NCI-H345 treated with DMSO at 0.1 percent for 48 hours (cell line): ENCODE results near the gene KLRD1.
"Not testable (repeated sequence)": the region's sequence is repeated elsewhere in the genome, so short reads cannot be mapped to it uniquely, and the experiment has no call there.

Experiments
- DNase-seq: peaks from one replicate; lab custom pipeline; 2025; ENCODE audit not compliant: unreplicated experiment; lab: John Stamatoyannopoulos, UW

The KLRD1 gene

DNA sequence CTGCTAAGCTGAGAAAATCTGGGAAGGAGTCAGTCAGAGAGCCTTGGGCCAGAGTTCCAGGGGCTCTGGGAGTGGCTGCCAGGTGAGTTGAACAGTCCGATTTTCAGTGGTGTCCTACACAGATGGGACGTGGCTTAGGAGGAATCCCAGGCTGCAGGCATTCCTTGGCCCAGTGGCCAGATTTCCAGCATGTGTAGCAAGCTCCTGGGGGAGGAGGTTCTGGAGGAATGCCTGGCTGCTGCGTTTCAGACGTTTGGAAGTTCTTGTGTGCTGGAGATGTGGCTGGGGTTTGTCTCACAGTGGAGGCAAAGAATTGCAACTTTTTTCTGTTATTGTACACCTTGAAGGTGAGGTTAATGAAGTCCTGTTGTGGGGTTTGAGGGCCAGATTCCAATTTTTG is 28.5 kb downstream of the KLRD1 start:
- DNase-seq, result not testable (repeated sequence)

DNA sequence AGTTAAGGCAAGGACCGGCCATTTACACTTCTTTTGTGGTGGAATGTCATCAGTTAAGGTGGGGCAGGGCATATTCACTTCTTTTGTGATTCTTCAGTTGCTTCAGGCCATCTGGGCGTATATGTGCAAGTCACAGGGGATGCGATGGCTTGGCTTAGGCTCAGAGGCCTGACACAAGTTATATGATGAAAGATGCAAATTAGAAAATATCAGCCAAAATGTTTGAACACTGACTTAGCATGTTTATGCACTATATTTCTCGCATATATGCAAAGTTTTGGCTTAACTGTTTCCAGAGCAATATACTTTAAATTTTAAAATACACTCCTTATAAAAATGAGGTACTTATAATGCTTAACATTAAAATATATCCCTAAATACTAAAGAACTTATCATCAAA is 30.8 kb downstream of the KLRD1 start:
- not testable (repeated sequence) for DNase-seq

DNA sequence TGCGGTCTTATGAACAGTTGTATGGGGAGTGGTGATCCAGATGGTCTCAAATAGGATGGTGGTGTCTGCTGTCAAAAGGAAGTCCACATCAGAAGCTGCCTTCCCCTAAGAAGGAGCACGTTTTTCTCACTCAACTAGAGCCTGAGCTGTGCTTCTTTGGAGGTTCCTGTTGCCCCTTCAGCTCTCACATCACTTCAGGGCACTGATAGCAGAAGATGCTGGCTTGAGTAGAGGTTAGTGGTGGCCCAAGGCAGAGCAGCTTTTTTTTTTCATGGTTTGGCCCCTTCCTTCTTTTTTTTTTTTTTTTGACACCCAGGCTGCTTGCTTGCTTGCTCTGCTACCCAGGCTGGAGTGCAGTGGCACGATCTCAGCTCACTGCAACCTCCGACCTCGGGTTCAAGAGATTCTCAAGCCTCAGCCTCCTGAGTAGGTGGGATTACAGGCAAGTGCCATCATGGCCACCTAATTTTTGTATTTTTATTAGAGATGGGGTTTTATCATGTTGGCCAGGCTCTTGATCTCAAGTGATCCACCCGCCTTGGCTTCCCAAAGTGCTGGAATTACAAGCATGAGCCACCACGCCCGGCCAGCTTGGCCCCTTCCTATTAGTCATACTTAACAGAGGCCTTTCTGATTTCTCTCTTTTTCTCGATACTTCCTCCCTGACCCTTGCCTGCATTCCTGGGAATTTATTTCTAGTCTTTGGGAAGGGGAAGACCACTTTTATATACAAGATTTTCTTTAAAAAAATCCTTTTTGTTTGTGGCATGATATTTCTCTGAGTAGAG is 31.6 kb downstream of the KLRD1 start:
- no peak for DNase-seq

DNA sequence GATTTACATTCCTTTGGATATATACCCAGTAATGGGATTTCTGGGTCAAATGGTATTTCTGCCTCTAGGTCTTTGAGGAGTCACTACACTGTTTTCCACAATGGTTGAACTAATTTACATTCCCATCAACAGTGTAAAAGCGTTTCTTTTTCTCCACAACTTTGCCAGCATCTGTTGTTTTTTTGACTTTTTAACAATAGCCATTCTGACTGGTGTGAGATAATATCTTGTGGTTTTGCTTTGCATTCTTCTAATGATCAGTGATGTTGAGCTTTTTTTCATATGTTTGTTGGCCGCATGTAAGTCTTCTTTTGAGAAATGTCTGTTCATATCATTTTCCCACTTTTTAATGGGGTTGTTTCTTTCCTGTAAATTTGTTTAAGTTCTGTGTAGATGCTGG is 33.3 kb downstream of the KLRD1 start:
- not testable (repeated sequence) for DNase-seq

DNA sequence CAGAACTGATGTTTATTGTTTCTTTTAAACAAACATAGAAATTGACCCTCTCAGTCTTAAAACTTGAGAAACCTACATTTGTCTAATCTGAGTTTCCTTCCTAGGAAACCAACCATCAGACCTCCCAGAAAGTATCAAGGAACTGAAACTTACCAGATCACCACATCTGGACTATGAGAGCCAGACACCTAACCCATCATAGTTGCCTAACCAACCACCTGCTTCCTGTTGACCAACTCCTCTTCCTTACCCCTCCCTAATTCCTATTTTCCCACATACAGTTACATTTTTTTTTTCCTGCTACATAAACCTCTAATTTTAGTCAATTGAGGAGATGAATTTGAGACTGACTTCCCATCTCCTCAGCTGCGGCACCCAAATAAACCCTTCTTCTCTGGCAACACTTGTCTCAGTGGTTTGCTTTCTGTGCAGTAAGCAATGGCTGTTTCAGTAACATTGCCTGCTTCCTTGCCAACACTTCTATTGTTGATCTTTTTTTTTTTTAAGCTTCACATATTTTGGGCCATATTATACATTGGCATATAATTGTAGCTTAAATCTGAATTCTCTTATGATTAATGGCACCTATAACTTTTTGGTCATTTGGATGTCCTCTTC is 34.3 kb downstream of the KLRD1 start:
- DNase-seq, result no peak

DNA sequence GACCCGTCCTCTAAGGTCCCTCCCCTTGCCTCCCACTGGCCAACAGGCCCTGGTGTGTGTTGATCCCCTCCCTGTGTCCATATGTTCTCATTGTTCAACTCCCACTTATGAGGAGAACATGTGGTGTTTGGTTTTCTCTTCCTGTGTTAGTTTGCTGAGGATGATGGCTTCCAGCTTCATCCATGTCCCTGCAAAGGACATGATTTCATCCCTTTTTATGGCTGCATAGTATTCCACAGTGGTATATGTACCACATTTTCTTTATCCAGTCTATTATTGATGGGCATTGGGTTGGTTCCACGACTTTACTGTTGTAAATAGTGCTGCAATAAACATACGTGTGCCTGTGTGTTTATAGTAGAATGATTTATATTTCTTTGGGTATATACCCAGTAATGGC is 43.8 kb downstream of the KLRD1 start:
- DNase-seq, result not testable (repeated sequence)

DNA sequence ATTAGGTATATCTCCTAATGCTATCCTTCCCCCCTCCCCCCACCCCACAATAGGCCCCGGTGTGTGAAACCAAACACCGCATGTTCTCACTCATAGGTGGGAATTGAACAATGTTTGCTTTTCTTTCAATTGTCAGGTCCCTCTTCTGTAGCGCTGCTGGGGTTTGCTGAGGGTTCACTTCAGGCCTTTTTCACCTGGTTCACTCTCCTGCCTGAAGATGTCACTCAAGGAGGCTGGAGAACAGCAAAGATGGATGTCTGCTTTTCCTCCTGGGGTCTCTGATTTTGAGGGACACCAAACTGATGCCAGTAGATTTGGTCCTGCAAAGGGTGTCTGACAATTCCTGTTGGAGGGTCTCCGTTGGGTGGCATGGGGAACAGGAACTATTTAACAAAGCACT is 46.4 kb downstream of the KLRD1 start:
- peak; percentile 36 for DNase-seq

DNA sequence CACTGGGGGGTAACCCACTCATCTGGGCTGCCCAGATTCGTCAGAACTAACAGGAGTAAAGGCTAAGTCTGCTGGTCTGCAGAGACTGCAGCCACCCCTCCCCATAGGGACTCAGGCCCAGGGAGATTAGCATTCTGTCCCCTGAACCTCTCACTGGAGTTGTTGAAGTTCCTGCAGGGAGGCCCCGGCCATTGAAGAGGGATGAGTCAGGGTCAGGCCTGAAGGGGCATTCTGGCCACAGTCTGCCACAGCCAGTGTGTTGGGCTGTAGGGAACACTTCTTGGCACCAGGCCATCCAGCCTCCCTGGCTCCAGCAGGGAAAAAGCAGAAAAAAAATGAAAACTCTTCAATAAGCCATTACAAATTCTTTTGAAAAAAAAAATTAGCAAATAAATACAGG is 46.8 kb downstream of the KLRD1 start:
- DNase-seq, result no peak

DNA sequence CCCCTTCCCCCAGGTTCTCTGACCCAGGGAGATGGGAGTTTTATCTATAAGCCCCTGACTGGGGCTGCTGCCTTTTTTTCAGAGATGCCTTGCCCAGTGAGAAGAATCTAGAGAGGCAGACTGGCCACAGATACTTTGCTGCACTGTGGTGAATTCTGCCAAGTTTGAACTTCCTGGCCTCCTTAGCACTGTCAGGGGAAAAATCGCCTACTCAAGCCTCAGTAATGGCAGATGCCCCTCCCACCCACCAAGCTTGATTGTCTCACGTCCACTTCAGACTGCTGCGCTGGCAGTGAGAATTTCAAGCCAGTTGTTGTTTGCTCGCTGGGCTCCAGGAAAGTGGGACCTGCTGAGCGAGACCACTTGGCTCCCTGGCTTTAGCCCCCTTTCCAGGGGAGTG is 50.5 kb downstream of the KLRD1 start:
- peak; percentile 37 for DNase-seq

DNA sequence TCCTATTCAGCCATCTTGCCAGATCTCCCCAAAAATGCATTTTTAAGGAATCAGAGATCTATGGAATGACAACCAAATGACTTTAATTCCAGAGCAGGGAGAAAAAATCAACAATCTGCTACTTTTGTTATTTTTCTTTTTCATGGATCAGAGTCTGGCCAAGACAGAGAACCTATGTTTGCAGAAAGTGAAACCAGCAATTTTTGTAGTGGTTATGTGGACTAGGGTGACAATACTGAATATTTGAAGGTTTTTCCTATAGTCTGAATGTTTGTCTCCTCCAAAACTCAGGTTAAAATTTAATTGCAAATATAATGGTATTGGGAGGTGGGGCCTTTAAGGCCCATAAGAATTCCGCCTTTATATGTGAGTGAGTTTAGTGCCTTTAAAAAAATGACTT is 51.3 kb downstream of the KLRD1 start:
- no peak for DNase-seq

DNA sequence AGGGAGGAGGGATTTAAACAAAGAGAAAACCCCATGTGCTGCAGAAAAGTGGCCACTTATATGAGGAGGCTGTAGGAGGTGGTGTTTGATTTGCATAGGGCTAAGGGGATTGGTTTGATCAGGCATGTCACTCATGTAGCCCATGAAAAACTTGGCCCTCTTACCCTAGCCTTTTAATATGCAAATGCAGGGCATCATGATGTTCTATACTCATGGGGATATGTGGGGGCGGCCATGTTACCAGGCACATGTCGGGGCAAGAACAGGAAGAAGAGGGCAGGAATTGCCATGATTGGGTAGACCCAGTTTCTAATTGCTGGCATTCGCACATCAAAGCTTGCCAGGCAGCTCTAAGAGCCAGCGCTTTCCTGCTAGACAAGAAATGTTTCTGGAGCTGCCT is 53.4 kb downstream of the KLRD1 start:
- no peak for DNase-seq

DNA sequence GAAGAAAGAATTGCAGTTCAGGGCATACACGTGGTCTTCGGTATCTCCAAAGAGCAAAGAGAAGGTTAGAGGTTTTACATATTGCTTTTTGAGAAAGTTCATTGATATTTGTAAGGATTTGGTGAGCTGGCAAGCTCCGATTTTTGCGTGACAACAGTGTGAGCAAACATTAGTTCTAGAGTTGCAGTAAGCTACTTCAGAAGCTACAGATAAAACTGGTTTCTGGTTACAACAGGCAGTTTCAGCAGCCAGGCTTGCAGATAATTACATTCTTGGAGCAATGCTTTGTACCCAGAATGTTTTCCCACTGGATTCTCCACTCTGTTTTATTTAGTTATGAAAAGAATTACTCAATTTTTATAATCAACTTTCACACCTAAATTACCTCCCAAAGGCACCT is 54.0 kb downstream of the KLRD1 start:
- no peak for DNase-seq

DNA sequence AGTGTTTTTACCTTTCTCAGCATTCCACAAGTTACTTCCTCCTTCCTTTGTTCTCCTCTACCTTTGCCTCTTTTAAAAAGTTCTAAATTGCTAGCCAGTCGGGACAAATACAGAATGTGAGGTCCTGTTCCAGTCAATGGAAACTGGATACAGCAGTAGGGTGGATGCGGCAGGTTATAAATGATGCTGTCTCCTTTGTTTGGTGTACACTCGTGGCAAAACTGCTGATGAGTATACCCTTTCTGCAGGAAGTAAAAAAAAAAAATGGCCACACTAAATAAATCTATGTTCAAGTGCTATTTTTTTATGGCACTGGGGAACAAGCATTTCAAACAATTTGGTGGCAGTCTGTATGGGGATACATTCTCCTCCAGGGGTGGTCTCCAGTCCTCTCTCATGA is 54.7 kb downstream of the KLRD1 start:
- DNase-seq, result no peak

DNA sequence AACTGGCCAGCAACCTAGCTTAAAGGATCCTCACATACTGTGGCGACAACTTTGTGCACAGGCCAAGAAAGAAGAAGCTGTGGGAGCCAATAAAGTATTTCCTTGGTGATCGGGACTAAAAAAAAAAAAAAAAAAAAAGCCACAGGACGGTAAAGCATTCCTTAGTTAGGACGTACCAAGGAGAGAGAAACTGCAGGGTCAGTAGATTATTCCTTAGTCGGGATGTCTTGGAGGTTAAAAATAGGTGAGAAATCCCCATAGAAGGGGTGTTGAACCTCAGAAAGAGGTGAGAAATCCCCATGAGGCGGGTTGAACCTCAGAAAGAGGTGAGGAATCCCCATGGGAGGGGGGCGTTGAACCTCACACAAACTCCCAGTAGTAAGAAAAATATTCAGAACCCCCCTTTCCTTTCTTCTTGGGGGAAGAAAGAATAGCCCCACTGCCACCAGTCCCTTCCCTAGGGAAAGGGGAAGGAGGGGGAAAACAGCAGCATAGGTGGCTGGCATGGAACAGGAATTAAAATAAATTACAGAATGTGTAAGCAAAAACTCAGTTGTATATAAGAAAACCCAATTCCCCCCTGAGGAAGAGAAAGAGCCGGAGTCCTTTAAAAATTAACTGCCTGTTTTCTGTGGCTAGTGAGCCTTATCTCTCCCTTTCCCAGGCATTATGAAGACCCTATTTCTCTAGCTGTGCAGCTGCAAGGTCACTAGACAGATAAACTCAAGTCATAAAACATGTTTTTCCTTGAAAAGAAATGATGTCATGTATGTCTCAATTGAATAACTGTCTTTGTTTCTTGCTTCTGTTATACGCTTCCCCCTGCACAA is 55.4 kb downstream of the KLRD1 start:
- no peak for DNase-seq

DNA sequence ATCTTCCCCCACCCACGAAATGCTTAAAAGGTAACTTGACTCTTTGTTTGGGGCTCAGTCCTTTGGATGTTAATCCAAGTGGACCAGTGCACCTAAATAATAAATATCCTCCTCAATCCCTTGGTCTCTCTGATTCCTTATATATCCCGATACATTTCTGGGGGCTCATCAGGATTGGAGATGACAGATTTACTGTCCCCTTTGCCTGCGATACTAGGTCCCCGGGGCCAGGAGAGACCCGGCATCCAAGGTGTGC is 55.9 kb downstream of the KLRD1 start:
- DNase-seq, result peak; percentile 31

DNA sequence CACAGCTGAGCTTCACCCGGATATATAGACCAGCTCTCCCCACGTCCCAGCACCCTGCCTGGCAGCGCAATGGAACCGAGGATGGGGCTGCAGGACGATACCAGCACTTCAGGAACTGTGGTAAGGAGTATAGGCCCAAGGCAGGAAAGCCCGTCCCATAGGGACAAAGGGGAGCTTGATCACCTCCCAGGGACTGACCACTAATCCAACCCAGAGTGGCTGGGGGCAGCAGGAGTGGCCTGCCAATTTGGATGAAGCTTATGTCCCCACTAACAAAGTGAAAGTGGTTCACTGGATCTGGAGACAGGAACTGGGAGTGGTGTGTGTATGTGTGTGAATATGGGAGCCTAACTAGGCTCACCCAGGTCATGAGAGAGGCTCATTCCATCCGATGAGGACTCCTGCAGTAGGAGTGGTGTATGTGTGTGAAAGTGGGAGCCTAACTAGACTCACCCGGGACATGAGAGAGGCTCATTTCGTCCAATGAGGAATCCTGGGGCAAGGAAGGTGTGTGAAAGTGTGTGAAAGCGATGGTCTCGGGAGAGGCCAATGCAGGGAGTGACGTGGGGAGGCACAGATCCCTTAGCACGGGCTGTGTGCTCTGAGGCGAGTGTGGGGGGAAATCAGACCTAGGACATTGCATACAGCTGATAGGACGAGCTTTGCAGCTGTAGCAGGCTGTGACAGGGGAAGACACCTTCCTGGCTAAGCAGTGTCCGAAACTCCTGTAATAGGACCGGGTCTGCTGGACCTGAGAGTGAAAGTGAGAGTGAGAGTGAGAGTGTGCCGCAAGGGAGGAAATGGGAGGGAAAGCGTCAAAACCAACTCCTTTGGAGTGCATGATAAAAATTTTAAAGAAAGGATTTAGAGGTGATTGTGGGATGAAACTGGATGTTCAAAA is 56.5 kb downstream of the KLRD1 start:
- peak; percentile 64 for DNase-seq

DNA sequence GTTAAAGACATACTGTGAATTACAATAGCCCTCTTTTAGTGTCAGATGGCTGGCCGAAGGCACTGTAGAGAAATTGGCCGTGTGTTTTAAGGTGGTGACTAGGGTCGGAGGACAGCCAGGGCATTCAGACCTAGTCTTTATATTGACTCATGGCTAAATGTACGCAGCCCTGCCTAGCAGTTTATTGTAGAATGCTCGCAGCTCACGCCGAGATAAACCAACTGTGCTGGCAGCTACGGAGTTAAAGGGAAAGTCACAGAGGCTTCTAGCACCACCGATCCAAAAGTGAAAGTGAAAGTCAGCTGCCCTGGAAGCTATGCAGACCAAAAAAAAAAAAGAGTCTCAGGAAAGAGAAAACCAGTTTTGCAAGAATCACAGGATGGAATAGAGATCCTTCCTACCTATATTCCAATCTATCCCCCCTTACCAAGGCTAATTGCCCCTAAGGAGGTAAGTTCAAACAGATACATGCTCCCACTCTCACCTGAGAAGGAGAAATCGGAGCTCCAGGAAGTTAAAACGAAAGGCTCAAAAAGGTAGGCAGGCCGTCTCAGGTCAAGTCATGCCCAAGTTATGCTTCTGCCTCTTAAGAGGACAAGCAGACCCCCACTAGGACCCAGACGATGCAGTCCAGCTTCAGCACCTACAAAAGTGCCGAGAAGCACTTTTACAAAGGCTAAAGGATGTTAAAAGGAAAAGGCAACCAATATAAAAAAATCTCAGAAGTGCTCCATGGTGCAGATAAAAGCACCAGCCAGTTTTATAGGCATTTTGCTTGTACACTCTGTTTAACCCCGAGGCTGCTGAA is 57.3 kb downstream of the KLRD1 start:
- peak; percentile 75 for DNase-seq

DNA sequence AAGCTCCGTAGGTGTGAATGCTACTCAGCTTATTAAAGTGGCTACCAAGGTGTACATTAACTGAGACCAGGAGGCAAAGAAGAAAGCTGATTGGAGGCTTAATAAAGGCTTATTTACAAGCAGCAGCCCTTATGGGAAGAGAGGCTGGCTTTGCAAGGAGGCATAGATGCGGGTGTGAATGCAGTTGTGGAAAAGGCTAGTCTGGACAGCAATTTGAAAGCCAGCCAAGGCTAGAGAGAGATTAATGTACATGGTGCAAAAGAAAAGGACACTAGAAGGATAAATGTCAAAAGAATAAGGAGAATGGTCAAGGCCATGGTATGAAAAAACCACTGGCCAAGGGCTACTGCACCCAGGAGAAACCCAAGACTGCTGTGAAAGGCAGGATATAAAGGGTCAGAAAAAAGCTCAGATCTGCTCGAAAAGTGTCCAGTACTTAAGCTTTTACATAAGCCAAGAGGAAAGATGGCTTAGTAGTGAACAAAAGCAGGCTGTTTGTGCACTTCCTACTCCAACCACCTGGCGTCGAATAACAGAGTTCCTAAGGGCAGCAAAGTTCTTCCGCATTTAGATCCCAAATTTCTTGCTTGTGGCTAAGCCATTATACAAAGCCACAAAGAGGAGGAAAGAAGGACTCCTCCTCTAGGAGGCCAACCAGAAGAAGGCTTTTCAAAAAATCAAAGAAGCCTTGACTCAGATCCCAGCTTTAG is 58.2 kb downstream of the KLRD1 start:
- DNase-seq, result no peak

DNA sequence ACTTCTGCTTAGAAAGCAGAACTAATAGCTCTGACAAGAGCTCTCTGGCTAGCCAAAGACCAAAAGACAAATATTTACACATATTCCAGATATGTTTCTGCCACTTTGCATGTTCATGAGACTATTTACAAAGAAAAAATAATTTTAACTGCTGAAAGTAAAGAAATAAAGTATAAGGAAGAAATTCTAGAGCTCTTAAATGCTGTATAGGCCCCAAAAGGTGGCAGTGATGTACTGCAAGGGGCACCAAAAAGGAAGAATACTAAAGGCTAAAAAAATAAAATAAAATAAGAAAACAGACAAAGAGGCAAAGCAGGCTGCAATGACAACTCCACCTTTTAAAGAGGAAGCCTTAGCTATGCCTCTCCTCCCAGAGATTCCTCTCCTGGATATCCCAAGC is 59.2 kb downstream of the KLRD1 start:
- DNase-seq, result peak; percentile 25

DNA sequence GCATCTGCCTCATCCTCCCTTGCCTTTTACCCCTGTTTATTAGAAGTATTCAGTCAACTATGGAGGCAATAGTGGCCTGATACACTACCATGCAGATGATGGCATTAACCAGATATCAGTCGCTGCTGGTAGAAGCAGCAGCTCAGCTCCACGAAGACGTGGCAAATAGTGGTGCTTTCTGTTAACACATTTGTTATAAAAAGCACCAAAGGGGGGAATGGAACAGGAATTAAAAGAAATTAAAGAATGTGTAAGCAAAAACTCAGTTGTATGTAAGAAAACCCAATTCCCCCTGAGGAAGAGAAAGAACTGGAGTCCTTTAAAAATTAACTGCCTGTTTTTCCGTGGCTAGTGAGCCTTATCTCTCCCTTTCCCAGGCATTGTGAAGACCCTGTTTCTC is 60.0 kb downstream of the KLRD1 start:
- not testable (repeated sequence) for DNase-seq
